ENCODE results near the gene OR4E1. TPM values are rescaled to one million over a fixed set of nuclear protein-coding genes. Genes with fewer than 3 reads are reported as not detected.

The OR4E1 gene
- polyA plus RNA-seq, 2 of the 4 experiments (the other 2 are of a cell fraction), result not detected

- POLR2A ChIA-PET, result no interaction called here
- no peaks in the 10 kb centered on the region for H3K9me3 ChIP-seq
- no peak for DNase-seq (ENCODE audit: low read depth in 1 of 2, low spot score in 1 of 2)
- 20% methylated on average over 5 of the region's 5 CpGs for WGBS (ENCODE audit: missing lambda C conversion rate)
- no peak overlapping the region for H3K4me2 ChIP-seq
- no peak for FAIRE-seq
- no peak overlapping the region for H3K4me3 ChIP-seq
- TF ChIP-seq MAZ (IDR thresholded peaks at IDR 0.05; ENCODE audit: borderline replicate concordance, low read depth, low read length) (no peak), TP53 (CRISPR knock-in tag; IDR thresholded peaks at IDR 0.05) (no peak), CHD4 (IDR thresholded peaks at IDR 0.05; ENCODE audit: borderline replicate concordance) (no peak), EHMT2 (IDR thresholded peaks at IDR 0.05; ENCODE audit: low read depth) (no peak), KDM5A (IDR thresholded peaks at IDR 0.05) (no peak), ZSCAN20 (CRISPR knock-in tag; IDR thresholded peaks at IDR 0.05) (no peak), JUN (IDR thresholded peaks at IDR 0.05) (no peak), MAFK (IDR thresholded peaks at IDR 0.05; ENCODE audit: partially characterized antibody) (no peak), HDAC2 (IDR thresholded peaks at IDR 0.05) (no peak), HEYL (CRISPR knock-in tag; IDR thresholded peaks at IDR 0.05) (no peak), POLR2A (IDR thresholded peaks at IDR 0.05; ENCODE audit: low read length) (no peak), HOXA7 (CRISPR knock-in tag; IDR thresholded peaks at IDR 0.05) (no peak), RCOR1 (IDR thresholded peaks at IDR 0.05; ENCODE audit: low read depth, low read length) (no peak), KDM1A (IDR thresholded peaks at IDR 0.05; ENCODE audit: low read depth) (no peak), SREBF2 (IDR thresholded peaks at IDR 0.05) (no peak), RAD21 (conservative IDR thresholded peaks at IDR 0.05 in 1 of 2, IDR thresholded peaks at IDR 0.05 in 1 of 2) (no peak), FOSB (CRISPR knock-in tag; IDR thresholded peaks at IDR 0.05) (no peak)
- no peak overlapping the region for H3K27ac ChIP-seq
- no peak for ATAC-seq
- no peaks in the 10 kb centered on the region for H3K4me1 ChIP-seq
- CTCF ChIA-PET, result interaction anchor here (1.2 kb wide), 1 partner anchor 91 kb away, joined by 4 read pairs; no protein-coding TSS in a partner anchor
These were observed 30.2 kb downstream of the OR4E1 start for GRCh38 chr14:21643407-21643806.

- CTCF ChIA-PET, result interaction anchor here (0.6 kb wide), 1 partner anchor 501 kb away, joined by 3 read pairs; no protein-coding TSS in a partner anchor
- POLR2A ChIA-PET, result no interaction called here
- no peak for TF ChIP-seq HMGXB4 (CRISPR knock-in tag; IDR thresholded peaks at IDR 0.05; ENCODE audit: borderline replicate concordance)
- no peak for TF ChIP-seq JUNB (IDR thresholded peaks at IDR 0.05)
- no peak for TF ChIP-seq FOXS1 (CRISPR knock-in tag; IDR thresholded peaks at IDR 0.05)
- TF ChIP-seq KDM5A (IDR thresholded peaks at IDR 0.05), result no peak
- TF ChIP-seq ESRRA (IDR thresholded peaks at IDR 0.05; ENCODE audit: borderline replicate concordance, low read length), result no peak
- TF ChIP-seq GATA3 (IDR thresholded peaks at IDR 0.05; ENCODE audit: borderline replicate concordance), result no peak
- no peak for TF ChIP-seq HOXB5 (CRISPR knock-in tag; IDR thresholded peaks at IDR 0.05)
- TF ChIP-seq CEBPB (IDR thresholded peaks at IDR 0.05), result no peak
- no peak for TF ChIP-seq MAFK (IDR thresholded peaks at IDR 0.05; ENCODE audit: partially characterized antibody)
- no peak for TF ChIP-seq SREBF2 (IDR thresholded peaks at IDR 0.05)
- TF ChIP-seq USF2 (IDR thresholded peaks at IDR 0.05), result no peak
- no peak for TF ChIP-seq ELK1 (IDR thresholded peaks at IDR 0.05; ENCODE audit: low read depth, low read length)
- no peak for TF ChIP-seq RARB (CRISPR knock-in tag; IDR thresholded peaks at IDR 0.05)
- TF ChIP-seq RCOR1 (IDR thresholded peaks at IDR 0.05; ENCODE audit: low read depth, low read length), result no peak
- no peak for TF ChIP-seq HOXA7 (CRISPR knock-in tag; IDR thresholded peaks at IDR 0.05)
- TF ChIP-seq CTCF (IDR thresholded peaks at IDR 0.05), result no peak
- TF ChIP-seq PBX3 (IDR thresholded peaks at IDR 0.05), result no peak
These were observed 30.9 kb downstream of the OR4E1 start for GRCh38 chr14:21642683-21643082.

More at GRCh38 chr14:21642683-21643082, 30.9 kb downstream of the OR4E1 start:
- 2% methylated on average over 3 of the region's 3 CpGs for WGBS (ENCODE audit: missing lambda C conversion rate)
- FAIRE-seq, result no peak
- no peak for DNase-seq (ENCODE audit: low read depth in 1 of 2, low spot score in 1 of 2)
- Histone ChIP-seq H3K4me1 (no peaks in the 10 kb centered on the region), H3K4me3 (no peak overlapping the region), H3K27ac (no peak overlapping the region), H3K4me2 (no peak overlapping the region), H3K9me3 (no peaks in the 10 kb centered on the region)
- no peak for ATAC-seq

Measured in A549 (cell line).